ENCODE results near the gene DLX6.
"Not testable (repeated sequence)": the region's sequence is repeated elsewhere in the genome, so short reads cannot be mapped to it uniquely, and the experiment has no call there.

Gene DLX6

GRCh38 chr7:97024209-97025129 is 19.1 kb downstream of the DLX6 start, which contains the start of gene DLX5:
Gene DLX5 (minus strand): TSS chr7:97024831. CDS start chr7:97024623, 208 bp downstream.
- peak; percentile 39 for DNase-seq

- no peak for DNase-seq
These were observed 19.8 kb downstream of the DLX6 start for GRCh38 chr7:97025130-97025499.

DNA sequence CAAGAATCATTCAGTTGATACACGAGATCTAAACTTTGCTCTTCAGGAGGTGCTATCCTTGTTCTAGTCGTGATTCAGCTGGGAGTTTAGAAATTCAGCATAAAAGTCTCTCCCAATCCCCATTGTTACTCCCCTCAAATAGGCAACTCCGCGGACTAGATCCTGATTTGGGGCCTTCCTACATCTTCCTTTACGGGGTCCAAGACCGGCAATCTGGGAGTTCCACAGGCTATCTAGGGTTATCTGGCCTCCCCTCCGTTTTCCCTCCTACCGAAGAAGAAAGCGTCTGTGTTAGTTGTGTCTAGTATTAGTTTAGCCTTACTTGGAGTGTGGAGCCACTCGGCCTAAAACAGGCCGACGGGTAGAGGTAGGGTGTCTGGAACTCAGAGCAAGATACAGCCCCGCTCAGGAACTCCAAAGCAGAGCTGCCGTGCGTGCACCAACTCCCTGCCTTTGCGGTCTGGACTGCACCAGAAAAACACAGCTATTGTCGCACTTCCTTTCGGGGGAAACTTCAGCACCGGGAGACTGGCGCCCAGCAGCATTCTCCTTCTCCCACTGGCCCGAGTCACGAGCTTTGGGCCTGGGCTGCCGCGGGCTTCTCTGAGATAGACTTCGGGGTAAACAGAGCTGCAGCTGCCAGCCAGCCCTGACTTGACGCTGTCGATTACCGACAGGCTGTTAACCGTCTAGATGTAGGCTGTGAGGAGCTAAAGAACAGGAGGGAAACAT is 20.8 kb downstream of the DLX6 start:
- DNase-seq: no peak

DNA sequence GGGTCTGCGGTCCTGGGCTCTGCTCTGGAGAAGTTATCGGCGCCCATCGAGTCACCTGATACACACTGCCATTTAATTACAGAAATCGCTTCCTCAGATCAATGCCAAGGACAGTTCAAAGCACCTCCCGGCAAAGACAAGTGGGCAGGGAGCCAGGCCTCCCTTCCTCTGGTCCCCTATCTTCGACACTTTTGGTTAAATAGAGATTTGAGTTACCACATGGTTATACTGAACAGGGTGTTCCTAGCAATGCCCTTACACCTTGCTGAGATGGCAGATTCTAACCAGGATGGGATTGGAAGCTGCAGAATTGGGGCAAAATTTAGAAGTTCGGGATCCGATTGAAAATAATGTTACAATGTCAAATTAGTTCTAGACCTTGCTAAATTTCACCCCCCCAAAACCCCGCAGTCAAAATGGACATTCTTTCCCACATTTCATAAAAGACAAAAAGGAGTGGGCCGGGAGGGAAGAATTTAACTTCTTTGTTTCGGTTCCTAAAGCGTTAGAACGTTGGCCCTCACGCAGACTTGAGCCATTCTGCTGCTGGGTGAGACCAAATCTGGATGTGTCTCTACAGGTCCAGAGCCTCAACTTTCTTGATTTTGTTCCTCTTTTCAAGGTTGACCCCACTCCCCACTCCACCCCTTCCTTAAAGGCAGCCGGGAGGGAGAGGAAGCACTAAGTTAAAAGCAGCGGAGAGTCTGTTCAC is 21.5 kb downstream of the DLX6 start:
- DNase-seq: no peak

DNA sequence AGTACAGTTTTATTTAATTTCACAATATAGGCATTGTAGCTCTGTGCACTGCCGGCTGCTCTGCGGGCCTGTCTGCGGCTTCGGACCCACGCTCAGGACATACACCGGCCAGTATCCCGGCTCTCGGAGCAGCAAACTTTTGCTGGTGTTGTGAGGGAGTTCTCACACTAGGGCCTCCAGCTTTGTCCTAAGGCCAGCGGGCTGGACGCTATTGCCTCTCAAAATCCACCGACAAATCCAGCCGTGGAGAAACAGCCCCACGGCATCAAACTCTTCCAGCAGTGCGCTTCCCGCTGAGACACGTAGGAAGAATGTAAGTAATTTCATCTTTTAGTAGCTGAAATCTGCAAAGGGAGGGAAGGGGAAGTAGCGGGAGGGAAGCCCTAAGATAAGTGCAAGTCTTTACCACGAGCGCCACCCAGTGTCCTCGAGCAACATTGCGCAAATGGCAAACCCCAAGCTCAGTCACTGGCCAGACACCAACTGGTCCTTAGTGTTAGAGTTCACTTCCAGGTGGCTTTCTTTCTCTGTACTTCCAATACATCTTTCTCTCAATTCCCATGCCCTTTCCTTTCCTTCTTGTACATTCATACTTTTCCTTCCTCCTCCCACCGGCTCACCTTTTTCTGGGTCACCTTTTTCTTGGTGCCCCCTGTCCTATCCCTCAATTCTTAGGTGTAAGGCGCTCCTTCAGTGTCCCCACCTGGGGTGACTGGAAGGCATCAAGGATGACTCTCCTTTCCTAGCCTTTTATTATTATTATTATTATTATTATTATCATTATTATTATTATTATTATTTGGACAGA is 22.3 kb downstream of the DLX6 start:
- DNase-seq: peak; percentile 82

DNA sequence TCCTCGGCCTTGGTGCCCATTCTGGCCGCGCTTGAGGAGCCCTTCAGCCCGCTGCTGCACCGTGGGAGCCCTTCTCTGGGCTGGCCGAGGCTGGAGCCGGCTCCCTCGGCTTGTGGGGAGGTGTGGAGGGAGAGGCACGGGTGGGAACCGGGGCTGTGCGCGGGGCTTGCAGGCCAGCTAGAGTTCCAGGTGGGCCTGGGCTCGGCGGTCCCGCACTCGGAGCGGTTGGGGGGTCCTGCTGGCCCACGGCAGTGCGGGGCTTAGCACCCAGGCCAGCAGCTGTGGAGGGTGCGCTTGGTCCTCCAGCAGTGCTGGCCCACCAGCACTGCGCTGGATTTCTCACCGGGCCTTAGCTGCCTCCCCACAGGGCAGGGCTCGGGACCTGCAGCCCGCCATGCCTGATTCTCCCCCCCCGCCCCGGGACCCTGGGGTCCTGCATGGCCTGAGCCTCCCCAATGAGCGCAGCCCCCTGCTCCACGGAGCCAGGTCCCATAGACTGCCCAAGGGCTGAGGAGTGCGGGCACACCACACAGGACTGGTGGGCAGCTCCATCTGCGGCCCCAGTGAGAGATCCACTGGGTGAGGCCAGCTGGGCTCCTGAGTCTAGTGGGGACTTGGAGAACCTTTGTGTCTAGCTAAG is 29.0 kb downstream of the DLX6 start:
- DNase-seq: not testable (repeated sequence)

- no peak for DNase-seq
These were observed 34.2 kb downstream of the DLX6 start for GRCh38 chr7:97039374-97040065.

DNA sequence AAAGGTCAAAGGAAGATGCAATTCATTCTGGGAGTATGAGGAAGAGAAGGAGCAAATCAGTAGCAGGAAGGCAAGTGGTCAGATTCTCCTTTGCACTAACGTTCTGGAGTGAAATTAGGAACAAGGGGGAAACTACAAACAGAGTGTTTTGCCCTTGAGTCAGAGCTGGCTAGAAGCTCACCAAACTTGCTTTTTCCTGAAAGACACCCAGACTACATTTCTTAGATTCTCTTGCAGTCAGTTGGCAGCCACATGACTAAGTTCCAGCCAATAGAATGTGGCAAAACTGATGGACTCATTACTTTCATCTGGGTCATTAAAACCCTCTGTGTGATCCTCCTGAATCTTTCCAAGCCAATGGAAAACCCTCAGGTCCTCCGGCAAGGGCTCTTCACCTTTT is 37.9 kb downstream of the DLX6 start:
- no peak for DNase-seq

Data from fibroblast of skin of right biceps (primary cell).